Keratinocyte (primary cell): ENCODE measurements around the gene FAM156B. TPM values are rescaled to one million over a fixed set of nuclear protein-coding genes. Genes with fewer than 3 reads are reported as not detected.

Experiments
- DNase-seq: peaks from one replicate; pipeline ENCODE4 v3.0.0-alpha.2; 2011; ENCODE audit warnings: low read depth, missing footprints, low spot score
- FAIRE-seq: peaks from 2 replicates; lab custom pipeline; 2011; peaks lifted over from hg19 to GRCh38; lab: Jason Lieb, UNC
- H2AFZ ChIP-seq: 2 replicates; pipeline ENCODE4 v1.6.0; 2012; ENCODE audit warnings: low read length, control low read depth, inconsistent platforms; ENCODE audit not compliant: control insufficient read depth
- H3K27ac ChIP-seq: 2 replicates; pipeline ENCODE4 v1.5.1; 2011; ENCODE audit warnings: low read length; ENCODE audit not compliant: control insufficient read depth, insufficient read depth
- H3K27me3 ChIP-seq: 3 replicates; pipeline ENCODE4 v1.6.0; 2011; ENCODE audit warnings: low read length; ENCODE audit not compliant: control insufficient read depth, insufficient read depth; ENCODE audit errors: extremely low read depth
- H3K36me3 ChIP-seq, 2 experiments: 2 replicates in 1 of 2; 3 replicates in 1 of 2; pipeline ENCODE4 v1.5.1; 2011; ENCODE audit warnings: low read length in 2 of 2, mild to moderate bottlenecking in 1 of 2; ENCODE audit not compliant: control insufficient read depth in 2 of 2, insufficient read depth in 2 of 2; ENCODE audit errors: extremely low read depth in 1 of 2
- H3K4me1 ChIP-seq: 3 replicates; pipeline ENCODE4 v1.5.1; 2011; ENCODE audit warnings: low read length; ENCODE audit not compliant: control insufficient read depth, insufficient read depth; ENCODE audit errors: extremely low read depth
- H3K4me2 ChIP-seq: 3 replicates; pipeline ENCODE4 v1.6.0; 2011; ENCODE audit warnings: low read depth, low read length; ENCODE audit not compliant: control insufficient read depth, insufficient read depth; ENCODE audit errors: extremely low read depth
- H3K4me3 ChIP-seq, 3 experiments: fragments of 200-600 bp in 1 of 3; sonication (generic) in 1 of 3; 2 replicates in 2 of 3; 3 replicates in 1 of 3; pipeline ENCODE4 v1.5.1; 2011 to 2016; ENCODE audit warnings: low read length in 3 of 3, mild to moderate bottlenecking in 3 of 3, control low read depth in 2 of 3, inconsistent platforms in 1 of 3, low read depth in 1 of 3, mixed read lengths in 1 of 3, mixed run types in 1 of 3, moderate library complexity in 1 of 3; ENCODE audit not compliant: control insufficient read depth in 2 of 3, insufficient read depth in 2 of 3; ENCODE audit errors: extremely low read depth in 1 of 3
- H3K79me2 ChIP-seq: 2 replicates; pipeline ENCODE4 v1.6.0; 2012; ENCODE audit warnings: low read length; ENCODE audit not compliant: control insufficient read depth, insufficient read depth
- H3K9ac ChIP-seq: 3 replicates; pipeline ENCODE4 v1.6.0; 2011; ENCODE audit warnings: low read length; ENCODE audit not compliant: control insufficient read depth, insufficient read depth; ENCODE audit errors: extremely low read depth
- H3K9me1 ChIP-seq: 3 replicates; pipeline ENCODE4 v1.6.0; 2011; ENCODE audit warnings: low read length; ENCODE audit not compliant: control insufficient read depth, insufficient read depth; ENCODE audit errors: extremely low read depth
- H3K9me3 ChIP-seq: 2 replicates; pipeline ENCODE4 v1.5.1; 2012; ENCODE audit warnings: low read depth, low read length; ENCODE audit not compliant: control insufficient read depth
- H4K20me1 ChIP-seq: 3 replicates; pipeline ENCODE4 v1.6.0; 2011; ENCODE audit warnings: low read length; ENCODE audit not compliant: control insufficient read depth, insufficient read depth; ENCODE audit errors: extremely low read depth
- EZH2 ChIP-seq: IDR thresholded peaks from one replicate; pipeline ENCODE4 v1.6.1; 2012; ENCODE audit warnings: inconsistent platforms, mild to moderate bottlenecking, low read length, moderate library complexity
- dilution Hi-C: fragments of 300-500 bp; cut with MboI; formaldehyde crosslinking; loops from one replicate; pipeline ENCODE4 v1.7.0; 2020; ENCODE audit warnings: low sequenced_read_pairs; ENCODE audit not compliant: extremely low pct_ligation_motif_present
- polyA plus RNA-seq, 5 experiments: library from polyadenylated mRNA; depleted of rRNA in 3 of 5; stranded (reverse) in 3 of 5; stranded (forward) in 1 of 5; unstranded in 1 of 5; fragments of >200 nt; gene quantifications; 1 replicate in 1 of 5; 2 replicates in 3 of 5; 3 replicates in 1 of 5; pipeline versions ENCODE4 v1.2.1 to v1.2.3, GENCODE V29; 2011 to 2012; ENCODE audit warnings: missing spikeins in 2 of 5, low read depth in 1 of 5, low replicate concordance in 1 of 5
- TF ChIP-seq, protein P1 (sequence below), 3 experiments: IDR thresholded peaks in 1 of 3; conservative IDR thresholded peaks in 1 of 3; optimal IDR thresholded peaks in 1 of 3; 2 replicates in 2 of 3; 3 replicates in 1 of 3; pipeline versions ENCODE3 to v1.5.1; 2011; ENCODE audit warnings: low read length in 3 of 3, mild to moderate bottlenecking in 3 of 3, moderate library complexity in 2 of 3, control low read depth in 1 of 3, inconsistent platforms in 1 of 3; ENCODE audit not compliant: insufficient read depth in 2 of 3; ENCODE audit errors: extremely low read depth in 1 of 3

FAM156B gene
- polyA plus RNA-seq, 1 donor (not counting 4 experiments of a cell fraction or from before 2014, with no cell fraction given), result 12.0 TPM

DNA sequence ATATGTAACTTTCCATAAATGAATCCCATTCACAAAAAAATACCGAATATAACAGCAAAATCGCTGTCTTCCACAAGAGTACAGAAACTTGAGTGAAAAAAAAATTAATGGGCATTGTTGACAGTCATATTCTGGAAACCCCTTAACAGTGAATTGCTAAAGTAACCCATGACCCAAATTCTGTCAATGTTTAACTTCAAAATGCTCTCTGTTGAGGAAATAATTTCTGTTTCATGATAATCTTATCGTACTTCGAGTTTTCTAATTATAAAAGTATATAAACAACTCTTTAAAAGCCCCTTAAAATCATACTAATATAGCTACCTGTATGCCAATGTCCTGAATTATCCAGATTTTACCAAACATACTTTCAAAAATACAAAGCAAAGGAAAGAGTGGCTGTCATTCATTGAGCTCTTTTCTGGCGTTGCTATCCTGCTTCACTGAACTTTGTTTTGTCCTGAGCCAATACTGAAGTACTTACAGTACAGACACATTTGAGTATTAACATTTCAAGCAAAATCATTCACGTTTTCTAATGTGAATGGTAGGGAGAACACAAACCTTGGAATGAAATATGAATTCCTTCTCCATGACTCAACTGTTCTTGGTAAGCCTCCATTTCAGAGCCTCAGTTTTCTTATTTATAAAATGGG is 31.7 kb upstream of the FAM156B start:
- Histone ChIP-seq H3K4me2 (no peak overlapping the region), H3K4me1 (no peaks in the 10 kb centered on the region), H3K79me2 (no peaks in the 10 kb centered on the region), H3K36me3 (no peaks in the 10 kb centered on the region), H3K9ac (no peak overlapping the region), H4K20me1 (no peaks in the 10 kb centered on the region), H3K27ac (no peak overlapping the region), H3K9me3 (peaks cover 2% of the 10 kb centered on the region), H3K4me3 (no peak overlapping the region), H3K9me1 (no peaks in the 10 kb centered on the region), H3K27me3 (no peaks in the 10 kb centered on the region), H2AFZ (no peak overlapping the region)
- FAIRE-seq (no peak), DNase-seq (no peak)
- TF ChIP-seq, protein P1, sequence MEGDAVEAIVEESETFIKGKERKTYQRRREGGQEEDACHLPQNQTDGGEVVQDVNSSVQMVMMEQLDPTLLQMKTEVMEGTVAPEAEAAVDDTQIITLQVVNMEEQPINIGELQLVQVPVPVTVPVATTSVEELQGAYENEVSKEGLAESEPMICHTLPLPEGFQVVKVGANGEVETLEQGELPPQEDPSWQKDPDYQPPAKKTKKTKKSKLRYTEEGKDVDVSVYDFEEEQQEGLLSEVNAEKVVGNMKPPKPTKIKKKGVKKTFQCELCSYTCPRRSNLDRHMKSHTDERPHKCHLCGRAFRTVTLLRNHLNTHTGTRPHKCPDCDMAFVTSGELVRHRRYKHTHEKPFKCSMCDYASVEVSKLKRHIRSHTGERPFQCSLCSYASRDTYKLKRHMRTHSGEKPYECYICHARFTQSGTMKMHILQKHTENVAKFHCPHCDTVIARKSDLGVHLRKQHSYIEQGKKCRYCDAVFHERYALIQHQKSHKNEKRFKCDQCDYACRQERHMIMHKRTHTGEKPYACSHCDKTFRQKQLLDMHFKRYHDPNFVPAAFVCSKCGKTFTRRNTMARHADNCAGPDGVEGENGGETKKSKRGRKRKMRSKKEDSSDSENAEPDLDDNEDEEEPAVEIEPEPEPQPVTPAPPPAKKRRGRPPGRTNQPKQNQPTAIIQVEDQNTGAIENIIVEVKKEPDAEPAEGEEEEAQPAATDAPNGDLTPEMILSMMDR (optimal IDR thresholded peaks at IDR 0.05 in 1 of 3, IDR thresholded peaks at IDR 0.05 in 1 of 3, conservative IDR thresholded peaks at IDR 0.05 in 1 of 3; ENCODE audit: extremely low read depth in 1 of 3, insufficient read depth in 2 of 3, low read length in 3 of 3), result no peak
- TF ChIP-seq EZH2, result no peak
- dilution Hi-C loops, result no loop called here

GRCh38 chrX:52867610-52868348 is 29.4 kb upstream of the FAM156B start, which contains the start of gene XAGE3:
TSS of gene XAGE3 (minus strand) at chrX:52868083. CDS start at chrX:52867133, 950 bp downstream.
- Histone ChIP-seq H3K27ac (no peak within 1 kb of the TSS), H3K4me3 (no peak within 1 kb of the TSS), H3K27me3 (no peaks in the 10 kb centered on the region), H3K4me2 (no peak within 1 kb of the TSS), H2AFZ (no peak within 1 kb of the TSS), H3K9ac (no peak within 1 kb of the TSS), H3K4me1 (no peaks in the 10 kb centered on the region), H3K9me3 (peaks cover 2% of the 10 kb centered on the region), H3K36me3 (no peaks in the 10 kb centered on the region), H3K79me2 (no peaks in the 10 kb centered on the region), H3K9me1 (no peaks in the 10 kb centered on the region), H4K20me1 (no peaks in the 10 kb centered on the region)
- dilution Hi-C loops, result no loop called here
- TF ChIP-seq, protein P1 (optimal IDR thresholded peaks at IDR 0.05 in 1 of 3, IDR thresholded peaks at IDR 0.05 in 1 of 3, conservative IDR thresholded peaks at IDR 0.05 in 1 of 3; ENCODE audit: extremely low read depth in 1 of 3, insufficient read depth in 2 of 3, low read length in 3 of 3), result no peak
- TF ChIP-seq EZH2, result no peak
- FAIRE-seq (no peak), DNase-seq (no peak)
